HepG2 (cell line): ENCODE results near the gene ASAP2. TPM values are rescaled to one million over a fixed set of nuclear protein-coding genes. Genes with fewer than 3 reads are reported as not detected.

Experiments used
- ARNTL ChIP-seq: sonication (generic); formaldehyde crosslinking; IDR thresholded peaks from 2 replicates; pipeline ENCODE4 v1.4.0; 2020; ENCODE audit warnings: mild to moderate bottlenecking, missing genetic modification reagents
- BRD4 ChIP-seq: sonication (generic); formaldehyde crosslinking; IDR thresholded peaks from 2 replicates; pipeline ENCODE4 v1.4.0; 2020; ENCODE audit warnings: missing genetic modification reagents
- CBX5 ChIP-seq: sonication (generic); formaldehyde crosslinking; IDR thresholded peaks from 2 replicates; pipeline ENCODE4 v1.4.0; 2020; ENCODE audit warnings: missing genetic modification reagents, borderline replicate concordance
- FLYWCH1 ChIP-seq: sonication (generic); formaldehyde crosslinking; IDR thresholded peaks from 2 replicates; pipeline ENCODE4 v1.8.1; 2023; ENCODE audit warnings: mild to moderate bottlenecking, missing genetic modification reagents
- FOSL1 ChIP-seq: sonication (generic); formaldehyde crosslinking; IDR thresholded peaks from 2 replicates; pipeline ENCODE4 v1.9.0; 2021; ENCODE audit warnings: missing genetic modification reagents, borderline replicate concordance
- HDAC1 ChIP-seq: sonication (generic); formaldehyde crosslinking; IDR thresholded peaks from 2 replicates; pipeline ENCODE4 v1.5.1; 2020; ENCODE audit warnings: mild to moderate bottlenecking, missing genetic modification reagents
- HNRNPH1 ChIP-seq: fragments of 200-400 bp; formaldehyde crosslinking; optimal IDR thresholded peaks from 2 replicates; pipeline ENCODE3; 2017; ENCODE audit warnings: mild to moderate bottlenecking, low read depth, low read length
- KDM5A ChIP-seq: fragments of 200-600 bp; sonication (generic); IDR thresholded peaks from 2 replicates; pipeline ENCODE4 v1.7.0; 2018; ENCODE audit warnings: antibody characterized with exemption, mild to moderate bottlenecking, low read length, borderline replicate concordance
- MED8 ChIP-seq: sonication (generic); formaldehyde crosslinking; IDR thresholded peaks from 2 replicates; pipeline ENCODE4 v1.8.1; 2023; ENCODE audit warnings: mild to moderate bottlenecking, missing genetic modification reagents; ENCODE audit not compliant: insufficient replicate concordance
- MEIS1 ChIP-seq: sonication (generic); formaldehyde crosslinking; IDR thresholded peaks from 2 replicates; pipeline ENCODE4 v1.9.0; 2021; ENCODE audit warnings: mild to moderate bottlenecking, missing genetic modification reagents, moderate library complexity, borderline replicate concordance
- NAIF1 ChIP-seq: sonication (generic); formaldehyde crosslinking; IDR thresholded peaks from 2 replicates; pipeline ENCODE4 v1.5.0; 2020; ENCODE audit warnings: mild to moderate bottlenecking, missing genetic modification reagents, borderline replicate concordance
- STAT5B ChIP-seq: sonication (generic); formaldehyde crosslinking; IDR thresholded peaks from 2 replicates; pipeline ENCODE4 v1.4.0; 2020; ENCODE audit warnings: missing genetic modification reagents
- TBX3 ChIP-seq: fragments of 450-650 bp; IDR thresholded peaks from 2 replicates; pipeline ENCODE4 v1.6.1; 2017; ENCODE audit warnings: antibody characterized with exemption, mild to moderate bottlenecking, inconsistent platforms, borderline replicate concordance
- TCF7 ChIP-seq: sonication (generic); IDR thresholded peaks from 2 replicates; pipeline ENCODE4 v1.6.1; 2016; ENCODE audit warnings: antibody characterized with exemption, low read depth
- ZNF253 ChIP-seq: sonication (generic); formaldehyde crosslinking; IDR thresholded peaks from 2 replicates; pipeline ENCODE4 v1.8.0; 2022; ENCODE audit warnings: mild to moderate bottlenecking, missing genetic modification reagents, borderline replicate concordance
- ZNF34 ChIP-seq: sonication (generic); formaldehyde crosslinking; IDR thresholded peaks from 2 replicates; pipeline ENCODE4 v1.4.0; 2020; ENCODE audit warnings: mild to moderate bottlenecking, missing genetic modification reagents, borderline replicate concordance
- ZNF780A ChIP-seq: sonication (generic); formaldehyde crosslinking; IDR thresholded peaks from 2 replicates; pipeline ENCODE4 v1.8.0; 2022; ENCODE audit warnings: mild to moderate bottlenecking, missing genetic modification reagents, moderate library complexity
- ZNF883 ChIP-seq: sonication (generic); formaldehyde crosslinking; IDR thresholded peaks from 2 replicates; pipeline ENCODE4 v1.5.1; 2020; ENCODE audit warnings: mild to moderate bottlenecking, missing genetic modification reagents; ENCODE audit errors: not compliant biosample characterization
- polyA plus RNA-seq, 8 experiments: library from polyadenylated mRNA; depleted of rRNA in 3 of 8; stranded (reverse) in 7 of 8; unstranded in 1 of 8; fragments of >200 nt; fragmentation: Illumina TruSeq in 4 of 8; extraction: Trizol in 4 of 8; gene quantifications; 2 replicates each; pipeline versions ENCODE4 v1.2.1 to v1.2.3, GENCODE V29; 2011 to 2016; ENCODE audit warnings: low read depth in 4 of 8, missing spikeins in 1 of 8, mixed read lengths in 1 of 8; ENCODE audit not compliant: insufficient read depth in 1 of 8
- total RNA-seq, 5 experiments: library from RNA; depleted of rRNA; stranded (reverse); fragments of >200 nt; fragmentation: Illumina TruSeq; extraction: Trizol; gene quantifications; 2 replicates each; pipeline ENCODE4 v1.2.3, GENCODE V29; 2016; ENCODE audit warnings: low read depth in 1 of 5
- TF ChIP-seq, protein P1 (sequence below): sonication (generic); formaldehyde crosslinking; IDR thresholded peaks from 2 replicates; pipeline ENCODE4 v1.4.0; 2020; ENCODE audit warnings: missing genetic modification reagents
- TF ChIP-seq, protein P2 (sequence below): sonication (generic); formaldehyde crosslinking; IDR thresholded peaks from 2 replicates; pipeline ENCODE4 v1.4.0; 2020; ENCODE audit warnings: missing genetic modification reagents

Gene ASAP2
- total and polyA plus RNA-seq, 2 of the 13 experiments (the other 11 are each of a cell fraction or from before 2014, with no cell fraction given), result 7.3 to 22.3 TPM

DNA sequence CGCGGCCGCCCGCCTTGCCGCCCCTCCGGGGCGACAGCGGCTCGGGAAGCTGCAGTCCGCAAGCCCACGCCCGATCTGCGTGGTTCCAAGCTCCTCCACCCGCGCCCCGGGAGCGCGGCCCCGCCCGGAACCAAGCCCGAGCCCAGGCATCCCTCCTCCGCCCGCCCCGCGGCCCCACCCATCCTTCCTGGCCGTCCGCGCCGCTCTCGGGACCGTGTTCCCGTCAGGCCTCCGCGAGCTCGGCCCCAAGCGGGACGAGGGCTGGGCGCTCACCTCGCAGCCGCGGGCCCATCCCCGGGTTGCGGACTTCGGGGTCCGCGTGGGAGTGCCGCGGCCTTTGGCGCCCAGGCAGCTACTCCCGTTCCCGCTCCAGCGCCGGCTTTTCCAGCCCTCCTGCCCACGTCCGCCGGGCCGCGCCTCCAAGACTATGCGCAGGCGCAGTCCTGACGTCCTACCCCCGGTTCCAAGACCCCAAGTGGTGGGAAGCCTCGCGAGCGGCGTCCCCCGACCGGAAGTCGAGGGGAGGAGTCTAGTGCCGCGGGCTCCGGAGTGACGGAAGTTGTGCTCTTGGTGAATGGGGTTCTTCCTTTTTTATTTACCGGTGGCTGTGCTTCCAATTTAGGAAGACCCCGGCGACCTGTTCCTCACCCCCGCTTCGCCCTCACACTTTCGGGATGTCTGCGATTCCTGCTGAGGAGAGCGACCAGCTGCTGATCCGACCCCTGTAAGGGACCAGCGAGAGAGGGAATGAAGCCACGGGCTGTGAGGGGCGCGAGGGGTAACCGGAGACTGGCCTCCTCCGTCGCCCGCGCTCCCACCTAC is 216.7 kb downstream of the ASAP2 start, which contains the start of the genes CPSF3 and ITGB1BP1 (continued):
- TF ChIP-seq NAIF1 (CRISPR knock-in tag) (peak; percentile 79; the same call in 1 of the 2 replicates), MEIS1 (CRISPR knock-in tag) (no peak), FLYWCH1 (CRISPR knock-in tag) (peak; percentile 52; the same call in 1 of the 2 replicates), CBX5 (peak; percentile 12; the same call in 1 of the 2 replicates), HNRNPH1 (no peak), FOSL1 (CRISPR knock-in tag) (no peak), MED8 (CRISPR knock-in tag) (peak; percentile 66), ARNTL (CRISPR knock-in tag) (peak; percentile 59), TBX3 (peak; percentile 33; the same call in 1 of the 2 replicates), BRD4 (CRISPR knock-in tag) (peak; percentile 27; the same call in 1 of the 2 replicates), STAT5B (CRISPR knock-in tag) (no peak), KDM5A (peak; percentile 95), HDAC1 (CRISPR knock-in tag) (peak; percentile 92), ZNF883 (CRISPR knock-in tag) (peak; percentile 92), ZNF34 (no peak), ZNF780A (CRISPR knock-in tag) (peak; percentile 94), ZNF253 (CRISPR knock-in tag) (peak; percentile 70; the same call in 1 of the 2 replicates), TCF7 (no peak)
- TF ChIP-seq, protein P1, sequence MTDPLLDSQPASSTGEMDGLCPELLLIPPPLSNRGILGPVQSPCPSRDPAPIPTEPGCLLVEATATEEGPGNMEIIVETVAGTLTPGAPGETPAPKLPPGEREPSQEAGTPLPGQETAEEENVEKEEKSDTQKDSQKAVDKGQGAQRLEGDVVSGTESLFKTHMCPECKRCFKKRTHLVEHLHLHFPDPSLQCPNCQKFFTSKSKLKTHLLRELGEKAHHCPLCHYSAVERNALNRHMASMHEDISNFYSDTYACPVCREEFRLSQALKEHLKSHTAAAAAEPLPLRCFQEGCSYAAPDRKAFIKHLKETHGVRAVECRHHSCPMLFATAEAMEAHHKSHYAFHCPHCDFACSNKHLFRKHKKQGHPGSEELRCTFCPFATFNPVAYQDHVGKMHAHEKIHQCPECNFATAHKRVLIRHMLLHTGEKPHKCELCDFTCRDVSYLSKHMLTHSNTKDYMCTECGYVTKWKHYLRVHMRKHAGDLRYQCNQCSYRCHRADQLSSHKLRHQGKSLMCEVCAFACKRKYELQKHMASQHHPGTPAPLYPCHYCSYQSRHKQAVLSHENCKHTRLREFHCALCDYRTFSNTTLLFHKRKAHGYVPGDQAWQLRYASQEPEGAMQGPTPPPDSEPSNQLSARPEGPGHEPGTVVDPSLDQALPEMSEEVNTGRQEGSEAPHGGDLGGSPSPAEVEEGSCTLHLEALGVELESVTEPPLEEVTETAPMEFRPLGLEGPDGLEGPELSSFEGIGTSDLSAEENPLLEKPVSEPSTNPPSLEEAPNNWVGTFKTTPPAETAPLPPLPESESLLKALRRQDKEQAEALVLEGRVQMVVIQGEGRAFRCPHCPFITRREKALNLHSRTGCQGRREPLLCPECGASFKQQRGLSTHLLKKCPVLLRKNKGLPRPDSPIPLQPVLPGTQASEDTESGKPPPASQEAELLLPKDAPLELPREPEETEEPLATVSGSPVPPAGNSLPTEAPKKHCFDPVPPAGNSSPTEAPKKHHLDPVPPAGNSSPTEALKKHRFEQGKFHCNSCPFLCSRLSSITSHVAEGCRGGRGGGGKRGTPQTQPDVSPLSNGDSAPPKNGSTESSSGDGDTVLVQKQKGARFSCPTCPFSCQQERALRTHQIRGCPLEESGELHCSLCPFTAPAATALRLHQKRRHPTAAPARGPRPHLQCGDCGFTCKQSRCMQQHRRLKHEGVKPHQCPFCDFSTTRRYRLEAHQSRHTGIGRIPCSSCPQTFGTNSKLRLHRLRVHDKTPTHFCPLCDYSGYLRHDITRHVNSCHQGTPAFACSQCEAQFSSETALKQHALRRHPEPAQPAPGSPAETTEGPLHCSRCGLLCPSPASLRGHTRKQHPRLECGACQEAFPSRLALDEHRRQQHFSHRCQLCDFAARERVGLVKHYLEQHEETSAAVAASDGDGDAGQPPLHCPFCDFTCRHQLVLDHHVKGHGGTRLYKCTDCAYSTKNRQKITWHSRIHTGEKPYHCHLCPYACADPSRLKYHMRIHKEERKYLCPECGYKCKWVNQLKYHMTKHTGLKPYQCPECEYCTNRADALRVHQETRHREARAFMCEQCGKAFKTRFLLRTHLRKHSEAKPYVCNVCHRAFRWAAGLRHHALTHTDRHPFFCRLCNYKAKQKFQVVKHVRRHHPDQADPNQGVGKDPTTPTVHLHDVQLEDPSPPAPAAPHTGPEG (CRISPR knock-in tag), result peak; percentile 20; the same call in 1 of the 2 replicates
- TF ChIP-seq, protein P2, sequence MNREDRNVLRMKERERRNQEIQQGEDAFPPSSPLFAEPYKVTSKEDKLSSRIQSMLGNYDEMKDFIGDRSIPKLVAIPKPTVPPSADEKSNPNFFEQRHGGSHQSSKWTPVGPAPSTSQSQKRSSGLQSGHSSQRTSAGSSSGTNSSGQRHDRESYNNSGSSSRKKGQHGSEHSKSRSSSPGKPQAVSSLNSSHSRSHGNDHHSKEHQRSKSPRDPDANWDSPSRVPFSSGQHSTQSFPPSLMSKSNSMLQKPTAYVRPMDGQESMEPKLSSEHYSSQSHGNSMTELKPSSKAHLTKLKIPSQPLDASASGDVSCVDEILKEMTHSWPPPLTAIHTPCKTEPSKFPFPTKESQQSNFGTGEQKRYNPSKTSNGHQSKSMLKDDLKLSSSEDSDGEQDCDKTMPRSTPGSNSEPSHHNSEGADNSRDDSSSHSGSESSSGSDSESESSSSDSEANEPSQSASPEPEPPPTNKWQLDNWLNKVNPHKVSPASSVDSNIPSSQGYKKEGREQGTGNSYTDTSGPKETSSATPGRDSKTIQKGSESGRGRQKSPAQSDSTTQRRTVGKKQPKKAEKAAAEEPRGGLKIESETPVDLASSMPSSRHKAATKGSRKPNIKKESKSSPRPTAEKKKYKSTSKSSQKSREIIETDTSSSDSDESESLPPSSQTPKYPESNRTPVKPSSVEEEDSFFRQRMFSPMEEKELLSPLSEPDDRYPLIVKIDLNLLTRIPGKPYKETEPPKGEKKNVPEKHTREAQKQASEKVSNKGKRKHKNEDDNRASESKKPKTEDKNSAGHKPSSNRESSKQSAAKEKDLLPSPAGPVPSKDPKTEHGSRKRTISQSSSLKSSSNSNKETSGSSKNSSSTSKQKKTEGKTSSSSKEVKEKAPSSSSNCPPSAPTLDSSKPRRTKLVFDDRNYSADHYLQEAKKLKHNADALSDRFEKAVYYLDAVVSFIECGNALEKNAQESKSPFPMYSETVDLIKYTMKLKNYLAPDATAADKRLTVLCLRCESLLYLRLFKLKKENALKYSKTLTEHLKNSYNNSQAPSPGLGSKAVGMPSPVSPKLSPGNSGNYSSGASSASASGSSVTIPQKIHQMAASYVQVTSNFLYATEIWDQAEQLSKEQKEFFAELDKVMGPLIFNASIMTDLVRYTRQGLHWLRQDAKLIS, result no peak
